COR-L47 (cell line): ENCODE results near the gene TULP4.
"Not testable (repeated sequence)": the region's sequence is repeated elsewhere in the genome, so short reads cannot be mapped to it uniquely, and the experiment has no call there.

Experiments used
- DNase-seq: peaks from one replicate; lab custom pipeline; 2025; lab: John Stamatoyannopoulos, UW

Gene TULP4

DNA sequence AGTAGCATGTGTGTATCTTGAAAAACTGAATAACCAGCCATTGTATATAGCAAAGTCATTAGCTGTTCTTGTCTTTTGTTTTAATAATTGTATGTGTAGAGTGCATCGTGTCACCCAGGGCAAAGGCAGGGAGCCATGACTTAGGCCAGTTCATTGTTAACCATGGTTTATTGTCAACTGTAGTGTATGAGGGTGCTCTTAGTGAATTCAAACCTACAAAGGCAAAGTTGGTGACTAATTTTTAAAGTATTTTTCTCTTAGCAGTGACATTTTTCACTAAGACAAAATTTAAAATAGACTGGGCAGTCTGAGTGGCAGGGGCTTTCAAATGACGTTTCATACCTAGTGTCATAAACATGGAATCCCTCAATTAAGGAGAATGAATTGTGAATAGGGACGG, 79.0 kb downstream of the TULP4 start:
- no peak for DNase-seq

DNA sequence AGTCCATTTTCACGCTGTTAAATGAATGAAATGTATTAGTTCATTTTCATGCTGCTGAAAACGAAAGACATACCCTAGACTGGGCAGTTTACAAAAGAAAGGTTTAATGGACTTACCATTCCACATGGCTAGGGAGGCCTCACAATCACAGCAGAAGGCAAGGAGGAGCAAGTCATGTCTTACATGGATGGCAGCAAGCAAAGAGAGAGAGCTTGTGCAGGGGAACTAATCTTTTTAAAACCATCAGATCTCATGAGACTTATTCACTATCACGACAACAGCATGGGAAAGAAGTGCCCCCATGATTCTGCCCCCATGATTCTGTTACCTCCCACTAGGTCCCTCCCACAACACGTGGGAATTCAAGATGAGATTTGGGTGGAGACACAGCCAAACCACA, 79.7 kb downstream of the TULP4 start:
- DNase-seq, result not testable (repeated sequence)

DNA sequence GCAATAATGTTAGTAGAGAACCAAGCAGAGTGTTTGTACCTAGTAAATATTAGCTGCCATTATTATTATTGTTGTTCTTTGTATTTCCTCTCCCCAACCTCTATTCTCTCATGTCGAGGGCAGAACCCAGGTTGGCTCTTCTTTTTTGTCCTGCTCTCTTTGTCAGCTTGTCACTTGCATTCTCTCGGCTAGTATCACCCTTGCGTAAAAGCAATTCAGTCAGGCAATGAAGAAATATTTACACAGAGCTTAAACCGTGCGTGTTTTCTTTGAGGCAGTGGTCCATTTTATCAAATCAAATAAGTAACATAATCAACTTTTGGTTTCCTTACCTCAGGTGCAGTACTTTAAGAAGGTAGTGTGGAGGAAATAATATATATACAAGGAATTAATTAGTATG, 83.9 kb downstream of the TULP4 start:
- DNase-seq, result no peak

DNA sequence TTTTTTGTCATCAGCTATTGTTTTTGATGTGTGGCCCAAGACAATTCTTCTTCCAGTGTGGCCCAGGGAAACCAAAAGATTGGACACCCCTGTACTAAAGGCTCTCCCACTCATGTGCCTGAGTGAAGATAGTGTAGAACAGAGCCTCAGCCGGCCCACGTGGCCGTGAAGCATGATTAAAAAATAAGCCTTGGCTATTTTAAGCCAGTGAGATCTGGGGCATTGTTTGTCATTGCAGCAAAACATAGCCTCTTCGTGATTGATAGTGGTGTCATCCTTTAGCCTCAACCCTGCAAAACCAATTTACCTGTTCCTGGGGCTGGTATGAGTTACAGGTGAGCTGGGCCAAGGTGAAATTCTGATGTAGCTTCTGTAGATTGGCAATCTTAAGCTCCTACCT, 85.3 kb downstream of the TULP4 start:
- DNase-seq, result no peak

DNA sequence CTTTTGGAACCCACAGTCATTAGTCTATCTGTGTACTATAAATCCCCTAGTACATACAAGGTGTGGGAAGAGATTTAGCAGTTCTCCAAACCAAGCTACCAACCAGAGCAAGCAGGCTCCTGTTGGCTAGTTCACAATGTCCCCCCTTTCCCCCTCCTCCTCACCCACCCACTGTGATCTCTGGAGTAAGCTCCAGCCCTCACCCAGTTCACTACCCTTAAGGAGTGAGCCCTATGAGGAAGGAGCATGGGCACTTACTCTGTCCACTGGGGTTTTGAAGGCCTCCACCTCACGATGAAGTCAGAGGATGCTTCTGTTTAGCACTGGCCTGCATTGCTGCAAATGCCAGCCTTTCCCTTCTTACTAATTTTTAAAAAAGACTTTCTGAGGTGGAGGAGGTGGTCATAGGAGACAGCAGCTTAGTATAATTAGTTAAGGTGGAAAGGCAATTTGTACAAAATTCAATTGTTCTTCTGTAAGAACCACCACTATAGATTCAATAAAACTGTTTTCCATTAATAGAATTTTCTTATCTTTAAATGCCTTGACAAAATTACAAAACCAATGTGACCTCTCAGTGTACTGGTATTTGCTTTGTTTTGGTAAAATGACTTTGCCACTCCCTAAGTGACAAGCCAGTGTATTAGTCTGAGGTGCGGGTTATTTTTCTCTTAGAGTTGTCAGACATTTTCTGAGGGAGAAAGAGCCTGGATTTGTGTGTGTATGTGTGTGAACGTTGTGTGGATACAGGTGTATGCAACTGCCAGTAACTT, 86.2 kb downstream of the TULP4 start:
- DNase-seq, result no peak

DNA sequence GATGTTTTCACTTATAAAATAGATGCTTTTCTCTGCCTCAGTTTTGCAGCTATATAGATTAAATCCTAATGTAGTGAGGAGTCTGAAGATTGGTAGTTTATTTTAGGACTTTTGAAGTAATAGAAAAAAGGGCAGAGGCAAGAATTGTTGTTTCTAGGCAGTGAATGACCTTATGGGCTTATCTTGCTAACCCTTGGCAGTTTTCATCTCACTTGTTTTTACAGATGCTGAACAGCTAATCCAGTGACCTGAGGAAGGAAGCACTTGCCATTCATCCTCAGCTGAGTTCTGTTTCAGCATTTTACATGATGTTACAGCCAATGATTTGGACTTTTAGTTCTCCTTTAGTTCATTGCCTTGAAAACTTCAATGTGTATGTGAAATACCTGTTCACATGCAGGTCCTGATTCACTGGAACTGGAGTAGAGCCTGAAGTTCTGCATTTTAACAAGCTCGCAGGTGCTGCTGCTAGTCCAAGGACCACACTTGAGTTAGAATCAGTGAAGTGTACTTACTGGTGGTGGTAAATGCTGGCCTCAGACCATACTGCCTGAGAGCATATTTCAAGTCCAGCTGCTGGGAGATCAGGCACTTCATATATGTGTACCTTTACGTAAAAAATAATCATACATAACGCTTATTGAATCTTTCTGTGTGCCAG, 86.9 kb downstream of the TULP4 start:
- DNase-seq, result no peak

DNA sequence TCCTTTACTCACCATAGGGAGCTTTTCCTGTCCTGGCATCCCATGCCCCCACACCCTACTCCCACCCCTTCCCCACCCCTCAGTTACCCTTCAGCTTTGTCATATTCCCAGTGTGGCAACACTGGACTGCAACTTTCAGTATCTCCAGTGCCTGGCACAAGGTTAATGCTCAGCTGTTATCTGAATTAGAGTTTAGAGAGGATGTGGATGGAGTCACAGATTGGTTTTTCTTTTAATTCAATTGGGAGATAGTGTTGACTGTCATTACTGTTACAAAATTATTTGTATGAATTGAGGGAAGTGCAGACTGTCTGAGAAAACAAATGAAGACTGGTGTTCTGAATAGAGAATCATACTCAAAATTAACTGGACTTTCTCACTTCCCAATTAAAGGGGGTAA, 89.9 kb downstream of the TULP4 start:
- no peak for DNase-seq

DNA sequence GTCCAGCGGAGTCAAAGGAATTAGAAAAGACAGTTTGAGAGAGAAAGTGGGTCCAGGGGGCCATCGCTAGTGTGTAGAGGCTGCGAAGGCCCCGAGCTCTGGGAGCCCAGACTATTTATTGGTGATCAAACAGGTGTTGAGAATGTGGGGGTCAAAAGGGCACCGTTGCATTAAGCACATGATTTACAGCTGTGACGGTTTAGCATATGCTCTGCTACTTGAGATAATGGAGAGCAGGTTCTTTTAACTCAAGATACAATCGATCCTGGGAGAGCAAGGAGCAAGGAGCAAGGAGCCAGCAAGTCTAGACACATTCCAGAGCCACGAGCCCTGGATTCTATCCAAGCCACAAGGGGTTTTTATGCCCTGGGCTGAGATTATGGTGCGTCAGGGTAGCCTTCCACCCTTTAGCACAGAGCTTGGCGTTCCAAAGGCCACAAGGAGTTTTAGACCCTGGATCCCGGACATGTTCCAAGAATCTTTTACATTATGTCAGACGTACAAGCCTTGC, 93.1 kb downstream of the TULP4 start:
- not testable (repeated sequence) for DNase-seq

DNA sequence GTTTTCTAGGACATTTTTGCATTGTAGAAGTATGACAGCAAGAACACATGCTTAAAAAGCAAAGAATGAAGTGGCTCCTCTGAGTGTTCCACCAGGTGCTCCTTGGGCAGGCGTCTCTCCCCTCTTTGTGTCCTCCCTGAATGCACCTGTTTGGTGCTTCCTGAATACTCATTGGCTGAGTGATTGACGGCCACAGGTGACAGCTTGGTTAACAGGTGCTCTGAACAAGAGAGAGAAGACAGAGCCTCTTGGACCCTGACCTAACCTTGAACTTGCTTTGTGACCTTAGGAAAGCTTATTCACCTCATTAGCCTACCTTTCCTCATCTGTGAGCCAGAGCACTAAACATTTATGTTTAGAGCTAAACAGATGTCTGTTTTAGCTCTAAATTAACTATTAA, 93.7 kb downstream of the TULP4 start:
- no peak for DNase-seq

DNA sequence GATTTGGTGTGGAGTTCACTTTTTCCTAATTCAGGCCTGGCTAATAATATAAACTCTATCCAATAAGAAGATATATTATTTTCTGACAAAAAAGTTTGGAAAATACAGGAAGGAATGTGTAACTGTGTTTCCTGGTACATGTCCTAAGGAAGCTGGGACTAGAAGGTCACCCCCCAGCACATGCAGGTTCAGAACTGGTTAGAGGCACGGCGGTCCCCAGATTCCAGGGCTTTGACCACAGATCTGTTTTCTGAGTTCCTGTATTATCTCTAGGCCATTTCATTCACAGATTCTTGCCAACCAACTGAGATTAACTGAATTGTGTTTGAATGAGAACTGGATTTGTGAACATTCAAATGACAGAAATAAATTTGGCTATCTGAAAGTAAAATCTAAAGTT, 94.5 kb downstream of the TULP4 start:
- DNase-seq, result no peak

DNA sequence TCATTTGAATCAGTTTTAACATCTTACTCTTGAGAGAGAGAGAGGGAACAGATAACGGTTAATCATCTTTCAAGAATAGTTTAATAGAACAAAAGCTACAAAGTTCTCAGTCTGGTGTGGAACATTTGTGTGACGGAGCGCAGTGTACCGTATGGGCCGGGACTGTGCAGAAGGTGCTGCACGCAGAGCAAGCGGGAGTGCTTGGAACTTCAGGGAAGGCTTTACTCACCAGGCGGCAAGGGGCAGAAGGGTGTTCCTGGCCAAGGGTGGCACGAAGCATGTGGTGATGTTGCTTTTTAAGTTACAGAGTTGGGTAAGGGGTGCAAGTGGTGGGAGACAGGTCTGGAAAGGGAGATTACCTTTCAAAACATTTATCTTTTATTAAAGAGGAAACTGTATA, 95.7 kb downstream of the TULP4 start:
- DNase-seq, result no peak

DNA sequence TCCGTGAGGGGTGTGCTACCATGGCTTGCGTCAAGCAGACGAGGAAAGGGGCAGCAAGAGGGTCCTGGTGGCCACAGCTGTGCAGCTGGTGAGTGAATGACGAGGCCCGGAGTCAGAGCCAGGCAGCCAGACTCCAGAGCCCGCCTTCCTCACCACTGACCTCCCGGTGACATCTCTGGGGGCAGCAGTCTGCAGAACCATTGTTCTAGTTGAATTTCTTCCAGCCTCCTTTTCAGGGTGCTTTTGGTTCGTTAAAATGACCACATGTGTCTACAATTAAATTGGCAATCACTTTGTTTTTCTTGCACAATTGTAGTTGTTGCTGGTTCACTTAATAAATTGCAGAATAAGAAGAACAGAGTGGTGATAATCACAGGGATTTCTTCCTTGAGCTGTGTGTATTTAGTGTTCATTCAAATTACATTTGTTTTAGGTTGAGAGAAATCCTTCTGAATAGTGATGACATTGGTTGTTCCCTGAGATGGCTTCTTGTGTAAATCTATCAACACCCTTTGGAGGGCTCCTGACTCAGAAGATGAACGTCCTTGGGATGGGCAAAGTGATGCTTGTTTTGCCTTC, 96.4 kb downstream of the TULP4 start:
- DNase-seq, result no peak

DNA sequence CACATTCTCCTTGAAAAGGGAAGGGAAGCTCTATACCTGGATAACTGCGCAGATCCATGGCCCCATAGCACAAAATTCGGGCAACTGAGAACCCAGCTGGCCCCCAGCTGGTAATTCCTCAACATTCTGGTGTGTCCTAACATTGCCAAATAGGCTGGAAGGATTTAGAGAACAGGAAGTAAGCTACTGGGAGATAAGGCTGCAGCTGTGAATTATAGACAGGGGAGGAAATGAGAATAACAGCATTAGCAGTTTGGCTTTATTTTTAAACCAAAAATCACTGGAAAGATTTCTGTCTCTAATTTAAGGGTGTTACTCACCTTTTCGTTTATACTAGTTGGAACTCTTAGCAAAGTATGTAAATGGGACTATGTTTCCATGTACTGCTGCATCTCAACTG, 97.2 kb downstream of the TULP4 start:
- no peak for DNase-seq

DNA sequence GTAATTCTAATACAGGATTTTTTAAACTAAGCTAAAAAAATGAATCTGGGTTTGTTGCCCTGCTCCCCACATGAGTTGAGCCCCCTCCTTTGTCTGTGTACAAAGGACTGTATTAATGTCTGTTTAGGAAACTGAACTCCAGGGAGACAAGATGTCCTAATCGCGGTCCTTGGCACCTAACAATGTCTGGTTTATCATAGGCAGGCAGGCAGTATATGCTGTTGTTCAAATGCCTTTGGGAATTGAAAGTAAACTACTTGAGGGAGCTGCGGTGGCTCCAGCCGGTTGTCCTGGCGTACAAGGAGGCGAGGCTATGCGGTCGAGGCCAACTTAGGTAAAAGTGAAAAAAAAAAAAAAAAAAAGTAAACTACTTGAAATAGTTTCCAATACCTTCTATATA, 98.5 kb downstream of the TULP4 start:
- no peak for DNase-seq

DNA sequence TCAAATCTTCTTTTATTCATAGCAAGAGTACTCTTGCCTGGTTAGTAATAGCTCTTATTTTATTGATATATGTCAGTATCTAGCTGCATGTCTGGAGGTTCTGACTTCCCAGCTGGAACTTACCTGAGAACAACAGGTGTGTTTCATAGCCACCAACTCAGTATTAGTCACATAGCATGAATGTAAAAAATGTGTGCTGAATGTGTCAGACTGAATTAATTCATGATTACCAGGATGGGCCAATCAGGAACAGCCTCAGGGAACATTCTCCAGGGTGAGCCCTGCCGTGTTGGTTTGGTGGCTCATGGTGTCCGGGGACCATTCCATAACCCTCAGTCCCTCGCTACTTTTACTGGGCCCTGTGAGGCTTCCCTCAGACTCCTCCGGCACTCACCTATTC, 99.7 kb downstream of the TULP4 start:
- DNase-seq, result no peak

DNA sequence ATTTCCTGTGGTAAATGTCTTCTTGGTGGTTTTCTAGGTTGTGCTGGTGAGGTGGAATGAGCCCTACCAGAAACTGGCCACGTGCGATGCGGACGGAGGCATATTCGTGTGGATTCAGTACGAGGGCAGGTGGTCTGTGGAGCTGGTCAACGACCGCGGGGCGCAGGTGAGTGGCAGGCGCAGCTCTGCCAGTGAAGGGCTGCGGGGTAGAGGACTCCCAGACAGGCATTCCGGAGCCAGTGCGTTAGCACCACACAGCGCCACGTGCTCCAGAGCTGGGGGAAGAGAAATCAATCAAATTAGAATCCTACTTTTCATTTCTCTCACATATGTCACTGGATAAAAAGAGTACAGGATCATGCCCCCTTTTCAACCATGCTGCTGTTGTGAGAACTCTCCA, 100.8 kb downstream of the TULP4 start:
- no peak for DNase-seq

DNA sequence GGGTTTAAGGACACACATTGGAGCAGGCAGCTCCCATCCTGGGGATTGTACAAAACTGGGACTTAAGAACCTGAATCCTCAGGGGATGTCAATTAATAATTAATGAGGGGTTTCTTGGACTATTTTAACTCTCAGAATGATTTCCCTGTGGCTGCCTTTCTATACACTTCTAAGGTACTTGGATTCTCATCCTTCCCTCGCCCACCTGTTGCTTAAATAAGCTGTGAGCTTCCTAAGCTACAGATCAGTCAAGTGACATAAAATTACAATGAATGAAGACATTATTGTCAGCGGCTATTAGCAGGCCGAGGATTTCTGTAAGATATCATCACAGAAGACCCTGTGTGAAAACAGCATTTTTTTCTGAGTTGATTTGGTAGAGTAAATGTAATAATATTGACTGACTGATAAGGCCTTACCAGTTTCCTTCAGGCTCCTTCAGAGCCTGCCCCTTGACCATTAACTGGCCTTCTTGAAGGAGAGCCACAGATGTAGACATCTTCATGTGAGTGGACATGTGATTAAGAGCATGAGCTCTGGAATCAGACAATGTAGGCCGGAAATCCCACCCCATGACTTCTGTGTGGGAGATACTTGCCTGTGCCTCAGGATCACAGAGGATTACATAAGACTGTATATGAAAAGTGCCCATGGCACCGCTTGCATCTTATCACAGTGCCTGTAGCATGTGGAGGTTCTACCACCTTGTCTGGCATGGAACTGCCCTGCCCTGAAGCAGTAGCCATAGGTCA, 101.7 kb downstream of the TULP4 start:
- no peak for DNase-seq

DNA sequence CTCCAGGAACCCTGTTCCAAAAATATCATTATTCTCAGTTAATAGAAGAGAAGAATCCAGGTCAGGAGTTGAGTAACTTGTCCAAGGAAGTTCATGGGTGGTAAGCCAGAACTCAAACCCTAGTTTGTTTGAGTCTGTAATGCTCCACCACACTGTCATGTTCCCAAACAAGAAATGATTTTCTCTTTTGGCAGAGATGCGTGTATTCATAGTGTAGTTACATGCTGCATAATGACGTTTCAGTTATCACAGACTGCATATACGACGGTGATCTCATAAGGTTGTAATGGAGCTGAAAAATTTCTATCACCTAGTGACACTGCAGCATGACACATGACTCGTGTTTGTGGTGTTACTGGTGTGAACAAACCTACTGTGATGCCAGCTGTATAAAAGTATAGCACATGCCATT, 102.6 kb downstream of the TULP4 start:
- DNase-seq, result no peak

DNA sequence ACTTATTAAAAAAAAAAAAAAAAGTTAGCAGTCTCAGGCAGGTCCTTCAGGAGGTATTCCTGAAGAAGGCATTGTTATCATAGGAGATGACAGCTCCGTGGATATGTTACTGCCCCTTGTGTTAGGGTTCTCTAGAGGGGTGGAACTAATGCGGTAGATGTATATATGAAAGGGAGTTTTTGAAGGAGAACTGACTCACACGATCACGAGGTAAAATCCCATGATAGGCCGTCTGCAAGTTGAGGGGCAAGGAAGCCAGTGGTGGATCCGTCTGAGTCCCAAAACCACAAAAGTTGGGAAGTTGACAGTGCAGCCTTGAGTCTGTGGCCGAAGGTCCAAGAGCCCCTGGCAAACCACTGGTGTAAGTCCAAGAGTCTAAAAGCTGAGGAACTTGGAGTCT, 103.4 kb downstream of the TULP4 start:
- DNase-seq, result no peak

DNA sequence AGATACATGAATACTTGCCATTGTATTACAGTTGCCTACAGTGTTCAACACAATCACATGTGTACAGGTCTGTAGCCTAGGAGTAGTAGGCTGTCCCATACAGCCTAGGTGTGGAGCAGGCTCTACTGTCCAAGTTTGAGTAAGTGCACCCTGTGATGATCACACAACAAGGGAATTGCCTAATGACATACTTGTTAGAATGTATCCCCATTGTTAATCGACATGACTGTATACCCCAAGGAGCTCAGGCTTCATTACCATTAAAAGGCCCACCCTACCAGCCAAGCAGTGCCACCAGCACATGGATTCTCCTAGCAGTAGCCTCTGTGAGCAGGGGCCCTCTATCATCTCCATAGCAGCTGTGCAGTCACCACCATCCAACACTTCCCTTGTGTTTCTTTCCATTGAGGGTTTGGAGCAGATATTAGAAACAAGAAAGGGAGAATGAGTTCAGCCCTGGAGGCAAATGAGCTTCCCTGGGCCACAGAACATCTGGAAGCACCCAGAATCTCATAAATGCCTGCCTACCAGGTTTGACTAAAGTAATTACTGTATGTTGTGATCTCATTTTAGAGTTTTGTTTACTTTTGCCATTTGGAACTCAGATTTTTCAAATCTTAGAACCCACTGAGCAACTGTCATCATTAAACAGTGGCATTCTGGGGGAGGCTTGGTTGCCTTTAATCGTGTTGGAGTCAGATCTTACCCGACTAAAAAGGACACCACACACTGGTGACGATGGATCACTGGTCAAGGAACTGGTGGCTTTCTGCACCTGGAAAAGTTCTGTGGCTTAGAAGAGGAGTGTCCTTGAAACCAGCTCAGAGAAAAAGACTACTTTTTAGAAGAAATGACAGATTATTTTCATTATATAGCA, 104.9 kb downstream of the TULP4 start:
- DNase-seq, result no peak

DNA sequence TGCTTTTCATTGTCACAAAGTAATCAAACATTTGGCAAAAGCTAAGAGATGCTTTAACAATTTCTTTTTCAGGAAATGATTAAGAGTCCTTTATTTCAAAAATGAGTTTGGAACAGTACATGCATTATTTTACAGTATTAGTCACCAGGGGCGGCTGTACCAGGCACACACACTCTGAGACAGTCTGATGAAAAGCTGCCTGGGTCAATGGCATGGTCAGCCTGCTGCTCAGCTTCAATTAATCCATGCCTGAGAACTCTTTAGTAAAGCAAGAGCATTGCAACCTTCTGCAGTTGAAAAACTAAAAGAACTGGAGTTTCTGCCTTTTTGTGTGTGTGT, 105.5 kb downstream of the TULP4 start:
- no peak for DNase-seq

DNA sequence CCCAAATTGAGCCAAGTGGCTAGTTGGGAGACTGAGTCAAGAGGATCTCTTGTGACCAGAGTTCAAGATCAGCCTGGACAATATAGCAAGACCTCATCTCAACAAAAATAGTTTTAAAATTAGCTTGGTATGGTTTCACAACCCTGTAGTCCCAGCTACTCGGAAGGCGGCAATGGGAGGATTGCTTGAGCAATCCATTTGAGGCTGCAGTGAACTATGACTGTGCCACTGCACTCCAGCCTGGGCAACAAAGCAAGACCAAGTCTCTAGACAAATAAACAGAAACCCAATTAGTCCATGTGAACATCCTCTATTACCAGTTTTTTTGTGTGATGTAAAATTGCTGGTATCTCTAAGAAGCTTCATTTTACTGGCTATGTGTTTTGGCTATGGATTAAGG, 106.2 kb downstream of the TULP4 start:
- DNase-seq, result no peak
